ENCODE measurements around the gene SPDYA.

- TF ChIP-seq CTCF (IDR thresholded peaks at IDR 0.05; ENCODE audit: low read length) (no peak), EZH2 (IDR thresholded peaks at IDR 0.05; ENCODE audit: borderline replicate concordance, low read length) (no peak)
Observed at GRCh38 chr2:28895189-28895893, 84.7 kb downstream of the SPDYA start.
